Mesenchymal stem cell (in vitro differentiated cells and primary cell): ENCODE data around the gene C11orf21.

ENCODE experiments used
- DNase-seq: peaks from one replicate; pipeline ENCODE4 v3.0.0-alpha.2; 2013
- H2AFZ ChIP-seq: one replicate; pipeline ENCODE4 v1.6.1; 2013; ENCODE audit warnings: low read depth, mild to moderate bottlenecking, control low read depth, inconsistent platforms, low read length, moderate library complexity
- H2AK5ac ChIP-seq: 2 replicates; pipeline ENCODE4 v1.6.1; 2013; ENCODE audit warnings: low read length, moderate library complexity, mild to moderate bottlenecking, inconsistent platforms; ENCODE audit not compliant: severe bottlenecking
- H2BK120ac ChIP-seq: one replicate; pipeline ENCODE4 v1.6.1; 2013; ENCODE audit warnings: low read depth, mild to moderate bottlenecking, inconsistent platforms, low read length, moderate library complexity
- H2BK12ac ChIP-seq, 2 experiments: one replicate each; pipeline ENCODE4 v1.6.1; 2013; ENCODE audit warnings: inconsistent platforms in 2 of 2, low read length in 2 of 2, mild to moderate bottlenecking in 2 of 2, moderate library complexity in 2 of 2, control low read depth in 1 of 2
- H2BK15ac ChIP-seq: one replicate; pipeline ENCODE4 v1.6.1; 2013; ENCODE audit warnings: mild to moderate bottlenecking, low read depth, inconsistent platforms; ENCODE audit not compliant: poor library complexity, severe bottlenecking
- H2BK5ac ChIP-seq: 2 replicates; pipeline ENCODE4 v1.6.1; 2013; ENCODE audit warnings: low read depth, mild to moderate bottlenecking, low read length, control low read depth, inconsistent platforms; ENCODE audit not compliant: poor library complexity, severe bottlenecking
- H3K14ac ChIP-seq, 2 experiments: one replicate each; pipeline ENCODE4 v1.6.1; 2013; ENCODE audit warnings: inconsistent platforms in 2 of 2, low read length in 2 of 2, control low read depth in 1 of 2, mild to moderate bottlenecking in 1 of 2, moderate library complexity in 1 of 2
- H3K18ac ChIP-seq, 2 experiments: one replicate each; pipeline ENCODE4 v1.6.1; 2013; ENCODE audit warnings: inconsistent platforms in 2 of 2, low read length in 2 of 2, control low read depth in 1 of 2, low read depth in 1 of 2, mild to moderate bottlenecking in 1 of 2
- H3K23ac ChIP-seq, 2 experiments: one replicate each; pipeline ENCODE4 v1.6.1; 2013; ENCODE audit warnings: inconsistent platforms in 2 of 2, low read length in 2 of 2, mild to moderate bottlenecking in 2 of 2, moderate library complexity in 2 of 2, control low read depth in 1 of 2
- H3K27ac ChIP-seq: 2 replicates; pipeline ENCODE4 v1.5.1; 2013; ENCODE audit warnings: mild to moderate bottlenecking, moderate library complexity, low read length, control low read depth, inconsistent platforms; ENCODE audit not compliant: poor library complexity, severe bottlenecking
- H3K27me3 ChIP-seq, 2 experiments: 2 replicates each; pipeline versions ENCODE4 v1.6.1 to v1.7.0; 2013; ENCODE audit warnings: low read length in 2 of 2, mild to moderate bottlenecking in 2 of 2, moderate library complexity in 2 of 2, control low read depth in 1 of 2, inconsistent platforms in 1 of 2; ENCODE audit not compliant: control insufficient read depth in 1 of 2, insufficient read depth in 1 of 2
- H3K36me3 ChIP-seq, 2 experiments: 2 replicates each; pipeline versions ENCODE4 v1.6.1 to v1.7.0; 2013; ENCODE audit warnings: low read length in 2 of 2, control low read depth in 1 of 2, inconsistent platforms in 1 of 2, low read depth in 1 of 2, mild to moderate bottlenecking in 1 of 2; ENCODE audit not compliant: insufficient read depth in 2 of 2, control insufficient read depth in 1 of 2
- H3K4ac ChIP-seq, 2 experiments: one replicate each; pipeline ENCODE4 v1.6.1; 2013; ENCODE audit warnings: inconsistent platforms in 2 of 2, low read length in 2 of 2, mild to moderate bottlenecking in 2 of 2, moderate library complexity in 2 of 2, control low read depth in 1 of 2, low read depth in 1 of 2
- H3K4me1 ChIP-seq: 2 replicates; pipeline ENCODE4 v1.6.1; 2013; ENCODE audit warnings: low read depth, low read length, control low read depth; ENCODE audit not compliant: control insufficient read depth, insufficient read depth
- H3K4me2 ChIP-seq: 2 replicates; pipeline ENCODE4 v1.6.1; 2013; ENCODE audit warnings: low read length, mild to moderate bottlenecking, inconsistent platforms; ENCODE audit not compliant: poor library complexity, severe bottlenecking
- H3K4me3 ChIP-seq, 2 experiments: 2 replicates each; pipeline versions ENCODE4 v1.5.1 to v1.7.0; 2013; ENCODE audit warnings: low read length in 2 of 2, mild to moderate bottlenecking in 2 of 2, control low read depth in 1 of 2, low read depth in 1 of 2; ENCODE audit not compliant: insufficient read depth in 1 of 2
- H3K79me1 ChIP-seq: replicated peaks from 2 replicates; pipeline ENCODE4 v1.6.1; 2013; ENCODE audit warnings: mild to moderate bottlenecking, control low read depth, low read length, inconsistent platforms; ENCODE audit not compliant: poor library complexity, severe bottlenecking
- H3K9ac ChIP-seq: 2 replicates; pipeline ENCODE4 v1.7.0; 2013; ENCODE audit warnings: mild to moderate bottlenecking, low read length, moderate library complexity
- H3K9me3 ChIP-seq: 2 replicates; pipeline ENCODE4 v1.7.0; 2013; ENCODE audit warnings: mild to moderate bottlenecking, low read length; ENCODE audit not compliant: control insufficient read depth
- H4K8ac ChIP-seq: one replicate; pipeline ENCODE4 v1.6.1; 2013; ENCODE audit warnings: inconsistent platforms, mild to moderate bottlenecking, low read length, moderate library complexity
- H4K91ac ChIP-seq: one replicate; pipeline ENCODE4 v1.6.1; 2013; ENCODE audit warnings: mild to moderate bottlenecking, low read length, inconsistent platforms
- WGBS: methylation state at CpG from one replicate; pipeline ENCODE4 v1.1.7; 2013; ENCODE audit warnings: mixed read lengths; 5-methylcytosine and 5-hydroxymethylcytosine counted together

C11orf21 gene

DNA sequence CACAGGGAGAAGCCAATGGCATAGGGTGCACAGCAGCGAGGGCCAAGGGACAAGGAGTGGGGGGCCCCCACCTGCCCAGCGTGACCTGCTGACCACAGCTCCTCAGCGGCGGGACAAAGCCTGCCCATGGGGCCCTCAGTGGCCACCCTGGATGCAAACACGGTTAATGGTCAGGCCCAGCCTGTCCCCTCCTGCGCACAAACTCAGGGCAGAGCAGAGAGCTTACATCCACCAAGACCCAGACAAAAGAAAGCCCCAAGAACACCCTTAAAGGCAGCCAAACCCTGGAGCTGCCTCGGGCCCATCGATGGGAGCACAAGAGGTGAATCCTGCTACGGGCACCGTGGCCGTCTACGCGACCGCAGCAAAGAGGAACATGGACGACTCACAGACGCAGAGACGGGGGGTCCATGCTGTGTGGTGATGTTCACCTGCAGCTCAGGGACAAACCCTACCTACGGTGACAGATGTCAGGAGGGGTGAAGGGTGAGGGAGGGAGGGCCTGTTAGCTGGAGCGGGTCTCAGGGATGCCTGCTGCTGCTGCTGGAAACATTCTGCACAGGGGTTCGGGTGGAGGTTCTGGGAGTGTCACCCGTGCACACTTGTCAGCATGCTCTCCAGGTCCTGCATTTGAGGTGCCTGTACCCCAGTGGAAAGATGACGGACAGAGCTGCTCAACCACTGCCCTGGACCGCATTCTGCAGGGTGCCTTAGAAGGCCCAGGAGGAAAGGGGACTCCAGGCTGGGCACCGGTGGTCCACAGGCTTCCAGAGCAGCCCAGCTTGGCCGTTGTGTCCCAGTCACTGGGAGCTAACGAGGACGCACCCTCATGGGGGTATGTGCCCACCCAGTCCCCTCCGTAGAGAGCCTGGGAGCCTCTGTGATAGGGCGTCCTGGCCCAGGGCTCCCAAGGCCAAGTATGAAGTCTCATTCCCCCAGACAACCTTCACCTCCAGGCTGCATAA is 42.9 kb downstream of the C11orf21 start:
- no peak overlapping the region for H3K27ac ChIP-seq

GRCh38 chr11:2256951-2257700 is 44.6 kb downstream of the C11orf21 start:
- no peaks in the 10 kb centered on the region for H3K36me3 ChIP-seq
- no peak overlapping the region for H3K9ac ChIP-seq
- no peak for DNase-seq
- no peaks in the 10 kb centered on the region for H3K79me1 ChIP-seq
- H2BK15ac ChIP-seq, result no peak overlapping the region
- H3K23ac ChIP-seq, result no peak overlapping the region
- H3K9me3 ChIP-seq, result peaks cover 4% of the 10 kb centered on the region
- no peak overlapping the region for H4K91ac ChIP-seq
- no peak overlapping the region for H3K27ac ChIP-seq
- H3K4me1 ChIP-seq, result no peaks in the 10 kb centered on the region
- no peak overlapping the region for H3K4me2 ChIP-seq
- H3K14ac ChIP-seq, result no peak overlapping the region
- no peak overlapping the region for H2AFZ ChIP-seq
- no peak overlapping the region for H2BK12ac ChIP-seq
- 87% methylated on average over 30 of the region's 31 CpGs for whole genome bisulfite sequencing
- H3K4me3 ChIP-seq, result no peak overlapping the region
- no peak overlapping the region for H3K18ac ChIP-seq
- no peak overlapping the region for H2AK5ac ChIP-seq
- H4K8ac ChIP-seq, result no peak overlapping the region
- H2BK120ac ChIP-seq, result no peak overlapping the region
- H3K27me3 ChIP-seq, result peaks cover 38 to 45% of the 10 kb centered on the region in 2 experiments
- H3K4ac ChIP-seq, result no peak overlapping the region
- H2BK5ac ChIP-seq, result no peak overlapping the region

More for the DNA sequence above, 42.9 kb downstream of the C11orf21 start:
- Histone ChIP-seq H3K18ac (no peak overlapping the region), H3K4me2 (no peak overlapping the region), H4K8ac (no peak overlapping the region), H3K27me3 (peaks cover 55% of the 10 kb centered on the region in 2 experiments), H2BK12ac (no peak overlapping the region), H3K4me1 (no peaks in the 10 kb centered on the region), H3K23ac (peak overlapping the region in 1 of 2 experiments; percentile 17), H2AK5ac (no peak overlapping the region), H2BK15ac (no peak overlapping the region), H2BK5ac (no peak overlapping the region), H3K9ac (no peak overlapping the region), H3K79me1 (no peaks in the 10 kb centered on the region), H3K14ac (peak overlapping the region in 1 of 2 experiments; percentile 70), H3K4me3 (no peak overlapping the region), H4K91ac (no peak overlapping the region), H2BK120ac (no peak overlapping the region), H2AFZ (no peak overlapping the region), H3K36me3 (no peaks in the 10 kb centered on the region), H3K9me3 (peaks cover 4% of the 10 kb centered on the region), H3K4ac (no peak overlapping the region)
- no peak for DNase-seq
- 87% methylated on average over 29 of the region's 29 CpGs for WGBS

GRCh38 chr11:2256293-2256913 is 45.3 kb downstream of the C11orf21 start:
- H2AK5ac ChIP-seq, result no peak overlapping the region
- no peak overlapping the region for H3K23ac ChIP-seq
- H2BK5ac ChIP-seq, result no peak overlapping the region
- H4K8ac ChIP-seq, result no peak overlapping the region
- no peaks in the 10 kb centered on the region for H3K4me1 ChIP-seq
- no peaks in the 10 kb centered on the region for H3K79me1 ChIP-seq
- no peak overlapping the region for H3K4me2 ChIP-seq
- no peak overlapping the region for H3K4me3 ChIP-seq
- peaks cover 4% of the 10 kb centered on the region for H3K9me3 ChIP-seq
- H2AFZ ChIP-seq, result no peak overlapping the region
- no peak overlapping the region for H3K18ac ChIP-seq
- H3K14ac ChIP-seq, result no peak overlapping the region
- no peak for DNase-seq
- 89% methylated on average over 14 of the region's 14 CpGs for WGBS
- H3K4ac ChIP-seq, result no peak overlapping the region
- no peak overlapping the region for H2BK120ac ChIP-seq
- no peak overlapping the region for H4K91ac ChIP-seq
- peaks cover 33 to 37% of the 10 kb centered on the region in 2 experiments for H3K27me3 ChIP-seq
- no peak overlapping the region for H2BK12ac ChIP-seq
- no peak overlapping the region for H3K9ac ChIP-seq
- H2BK15ac ChIP-seq, result no peak overlapping the region
- H3K36me3 ChIP-seq, result no peaks in the 10 kb centered on the region
- no peak overlapping the region for H3K27ac ChIP-seq

GRCh38 chr11:2252018-2252417 is 49.7 kb downstream of the C11orf21 start:
- no peak overlapping the region for H3K4me3 ChIP-seq
- H3K4me2 ChIP-seq, result no peak overlapping the region
- H2AK5ac ChIP-seq, result no peak overlapping the region
- no peak overlapping the region for H3K27ac ChIP-seq
- H2BK15ac ChIP-seq, result no peak overlapping the region
- H3K9ac ChIP-seq, result no peak overlapping the region
- H2BK12ac ChIP-seq, result no peak overlapping the region
- H4K8ac ChIP-seq, result no peak overlapping the region
- 72% methylated on average over 1 of the region's 6 CpGs for WGBS
- no peak overlapping the region for H2AFZ ChIP-seq
- no peak overlapping the region for H3K4ac ChIP-seq
- peaks cover 30 to 40% of the 10 kb centered on the region in 2 experiments for H3K27me3 ChIP-seq
- no peak overlapping the region for H2BK120ac ChIP-seq
- no peak overlapping the region for H3K23ac ChIP-seq
- H3K18ac ChIP-seq, result no peak overlapping the region
- no peak overlapping the region for H2BK5ac ChIP-seq
- H4K91ac ChIP-seq, result no peak overlapping the region
- no peaks in the 10 kb centered on the region for H3K79me1 ChIP-seq
- peaks cover 4% of the 10 kb centered on the region for H3K9me3 ChIP-seq
- H3K14ac ChIP-seq, result no peak overlapping the region
- DNase-seq, result no peak
- no peaks in the 10 kb centered on the region for H3K4me1 ChIP-seq
- H3K36me3 ChIP-seq, result no peaks in the 10 kb centered on the region
